H1 (cell line): ENCODE results near the gene CIPC. TPM values are rescaled to one million over a fixed set of nuclear protein-coding genes. Genes with fewer than 3 reads are reported as not detected.

Experiments
- CTCF ChIA-PET: fragments of 300-600 bp; sonication (Branson Sonifier 250); formaldehyde crosslinking; loops from one replicate; lab custom pipeline; 2021; ENCODE audit not compliant: partially characterized antibody; lab: Charles Lee
- POLR2A ChIA-PET: fragments of 300-600 bp; sonication (Branson Sonifier 250); formaldehyde crosslinking; loops from one replicate; lab custom pipeline; 2021; ENCODE audit warnings: inconsistent platforms; ENCODE audit not compliant: partially characterized antibody; lab: Charles Lee
- DNase-seq, 2 experiments: peaks; one replicate each; pipeline versions ENCODE4 v3.0.0 to v3.0.0-alpha.2; 2010 to 2022; ENCODE audit warnings: low spot score in 2 of 2, low read depth in 1 of 2, mixed read lengths in 1 of 2
- FAIRE-seq: peaks from 2 replicates; lab custom pipeline; 2011; peaks lifted over from hg19 to GRCh38; lab: Jason Lieb, UNC
- H2AFZ ChIP-seq: 2 replicates; pipeline ENCODE4 v1.8.1; 2012; ENCODE audit warnings: low read length, inconsistent platforms
- H2AK5ac ChIP-seq: 2 replicates; pipeline ENCODE4 v1.6.1; 2013; ENCODE audit warnings: low read depth, low read length
- H2BK120ac ChIP-seq: replicated peaks from 2 replicates; pipeline ENCODE3; 2013; ENCODE audit warnings: low read depth, low read length, inconsistent platforms
- H2BK12ac ChIP-seq: 2 replicates; pipeline ENCODE4 v1.6.1; 2013; ENCODE audit warnings: low read depth, low read length
- H2BK15ac ChIP-seq: 2 replicates; pipeline ENCODE4 v1.6.1; 2013; ENCODE audit warnings: low read length
- H2BK20ac ChIP-seq: 2 replicates; pipeline ENCODE4 v1.6.1; 2013; ENCODE audit warnings: low read length
- H2BK5ac ChIP-seq: 2 replicates; pipeline ENCODE4 v1.6.1; 2013; ENCODE audit warnings: low read depth, low read length
- H3K14ac ChIP-seq: 2 replicates; pipeline ENCODE4 v1.6.1; 2013; ENCODE audit warnings: inconsistent platforms; ENCODE audit not compliant: insufficient read length
- H3K18ac ChIP-seq: 2 replicates; pipeline ENCODE4 v1.6.1; 2013; ENCODE audit warnings: low read length; ENCODE audit errors: extremely low read depth
- H3K23ac ChIP-seq: 2 replicates; pipeline ENCODE4 v1.6.1; 2013; ENCODE audit warnings: inconsistent platforms; ENCODE audit not compliant: insufficient read length
- H3K23me2 ChIP-seq: 2 replicates; pipeline ENCODE4 v1.6.1; 2013; ENCODE audit warnings: low read depth, low read length
- H3K27ac ChIP-seq: 2 replicates; pipeline ENCODE4 v1.6.1; 2011; ENCODE audit warnings: low read depth, low read length, inconsistent platforms
- H3K27me3 ChIP-seq, 4 experiments: replicated peaks in 1 of 4; 1 replicate in 1 of 4; 2 replicates in 3 of 4; pipeline versions ENCODE4 v1.6.1 to v1.8.1; 2011 to 2013; ENCODE audit warnings: low read length in 3 of 4, mild to moderate bottlenecking in 3 of 4, inconsistent platforms in 2 of 4, mixed read lengths in 2 of 4, moderate library complexity in 1 of 4; ENCODE audit not compliant: control insufficient read depth in 3 of 4, insufficient read depth in 3 of 4; ENCODE audit errors: extremely low read depth in 1 of 4
- H3K36me3 ChIP-seq, 4 experiments: 2 replicates each; pipeline versions ENCODE4 v1.6.1 to v1.8.1; 2011 to 2013; ENCODE audit warnings: mild to moderate bottlenecking in 4 of 4, low read length in 3 of 4, moderate library complexity in 2 of 4, control low read depth in 1 of 4, inconsistent platforms in 1 of 4; ENCODE audit not compliant: insufficient read depth in 4 of 4, control insufficient read depth in 2 of 4
- H3K4ac ChIP-seq: replicated peaks from 2 replicates; pipeline ENCODE3; 2013; ENCODE audit warnings: low read length, low read depth, mixed read lengths, inconsistent platforms; ENCODE audit not compliant: insufficient read length
- H3K4me1 ChIP-seq, 4 experiments: replicated peaks in 1 of 4; 1 replicate in 1 of 4; 2 replicates in 3 of 4; pipeline versions ENCODE4 v1.6.1 to v1.8.1; 2011 to 2013; ENCODE audit warnings: low read length in 3 of 4, inconsistent platforms in 2 of 4, mixed read lengths in 1 of 4; ENCODE audit not compliant: insufficient read depth in 4 of 4, control insufficient read depth in 3 of 4
- H3K4me2 ChIP-seq, 2 experiments: 2 replicates each; pipeline versions ENCODE4 v1.6.1 to v1.8.1; 2011 to 2013; ENCODE audit warnings: low read depth in 2 of 2, low read length in 2 of 2, control low read depth in 1 of 2, inconsistent platforms in 1 of 2, mild to moderate bottlenecking in 1 of 2; ENCODE audit not compliant: insufficient read depth in 1 of 2
- H3K4me3 ChIP-seq, 4 experiments: fragments of 200-600, 300-600 bp in 1 of 4; sonication (generic), shearing (Covaris generic), sonication (Bioruptor Twin) in 1 of 4; 2 replicates each; pipeline versions ENCODE4 v1.5.1 to v1.8.1; 2011 to 2016; ENCODE audit warnings: low read length in 4 of 4, low read depth in 3 of 4, control low read depth in 2 of 4, inconsistent platforms in 2 of 4, mild to moderate bottlenecking in 2 of 4, mixed read lengths in 1 of 4, moderate library complexity in 1 of 4; ENCODE audit not compliant: insufficient read depth in 2 of 4; ENCODE audit errors: extremely low read depth in 1 of 4
- H3K56ac ChIP-seq: replicated peaks from 2 replicates; pipeline ENCODE3; 2013; ENCODE audit warnings: low read depth, mild to moderate bottlenecking, mixed read lengths, low read length, inconsistent platforms; ENCODE audit not compliant: insufficient read length
- H3K79me1 ChIP-seq: 2 replicates; pipeline ENCODE4 v1.6.1; 2013; ENCODE audit warnings: low read depth, low read length, control low read depth
- H3K79me2 ChIP-seq, 2 experiments: 2 replicates each; pipeline versions ENCODE4 v1.6.1 to v1.8.1; 2012 to 2013; ENCODE audit warnings: low read length in 2 of 2, mild to moderate bottlenecking in 2 of 2, inconsistent platforms in 1 of 2; ENCODE audit not compliant: insufficient read depth in 2 of 2, control insufficient read depth in 1 of 2
- H3K9ac ChIP-seq, 4 experiments: replicated peaks in 1 of 4; 1 replicate in 1 of 4; 2 replicates in 3 of 4; pipeline versions ENCODE4 v1.6.1 to v1.8.1; 2011 to 2013; ENCODE audit warnings: low read depth in 3 of 4, low read length in 3 of 4, control low read depth in 2 of 4, mild to moderate bottlenecking in 2 of 4, moderate library complexity in 2 of 4, inconsistent platforms in 1 of 4; ENCODE audit errors: extremely low read depth in 1 of 4
- H3K9me3 ChIP-seq, 2 experiments: 2 replicates each; pipeline versions ENCODE4 v1.6.1 to v1.8.1; 2012 to 2013; ENCODE audit warnings: mild to moderate bottlenecking in 2 of 2, moderate library complexity in 2 of 2, control low read depth in 1 of 2, inconsistent platforms in 1 of 2, low read depth in 1 of 2, low read length in 1 of 2, mixed read lengths in 1 of 2; ENCODE audit not compliant: insufficient read depth in 2 of 2
- H4K20me1 ChIP-seq, 2 experiments: replicated peaks in 1 of 2; 2 replicates each; pipeline versions ENCODE3 to v1.8.1; 2011 to 2013; ENCODE audit warnings: inconsistent platforms in 2 of 2, low read length in 2 of 2, mild to moderate bottlenecking in 1 of 2; ENCODE audit not compliant: insufficient read depth in 2 of 2, control insufficient read depth in 1 of 2
- H4K5ac ChIP-seq: 2 replicates; pipeline ENCODE4 v1.6.1; 2013; ENCODE audit warnings: low read length, low read depth, mixed read lengths, inconsistent platforms; ENCODE audit not compliant: insufficient read length
- H4K8ac ChIP-seq: 2 replicates; pipeline ENCODE4 v1.8.0; 2013; ENCODE audit warnings: mild to moderate bottlenecking, moderate library complexity, low read length, inconsistent platforms; ENCODE audit not compliant: insufficient read depth; ENCODE audit errors: extremely low read depth
- H4K91ac ChIP-seq: replicated peaks from 2 replicates; pipeline ENCODE3; 2013; ENCODE audit warnings: low read length, mixed read lengths, inconsistent platforms; ENCODE audit not compliant: insufficient read length
- FOSL1 ChIP-seq: IDR thresholded peaks from 2 replicates; pipeline ENCODE4 v1.6.1; 2011; ENCODE audit warnings: mild to moderate bottlenecking, low read depth, low read length, moderate library complexity; ENCODE audit not compliant: insufficient read depth
- MAFK ChIP-seq: IDR thresholded peaks from 2 replicates; pipeline ENCODE4 v1.6.1; 2012; ENCODE audit warnings: low read depth, mild to moderate bottlenecking, improper control_type of control experiment, low read length
- TAF7 ChIP-seq: optimal IDR thresholded peaks from 2 replicates; pipeline ENCODE3; 2011; ENCODE audit warnings: low read depth, mild to moderate bottlenecking, inconsistent platforms, low read length, moderate library complexity, borderline replicate concordance
- WGBS, 2 experiments: shearing (Covaris generic) in 1 of 2; methylation state at CpG; one replicate each; pipeline versions ENCODE4 v1.1.6 to v1.1.7; 2013 to 2015; ENCODE audit warnings: low lambda C conversion rate in 2 of 2, mixed read lengths in 2 of 2, inconsistent platforms in 1 of 2, low coverage in 1 of 2, missing lambda C conversion rate in 1 of 2; ENCODE audit not compliant: insufficient replicate concordance in 2 of 2, insufficient coverage in 1 of 2, insufficient read length in 1 of 2; ENCODE audit errors: extremely low coverage in 1 of 2, missing lambda C conversion rate in 1 of 2; 5-methylcytosine and 5-hydroxymethylcytosine counted together
- polyA plus RNA-seq, 7 experiments: library from polyadenylated mRNA; depleted of rRNA in 3 of 7; stranded (reverse) in 5 of 7; unstranded in 2 of 7; fragments of >200 nt in 5 of 7; fragments of 200-250 nt in 2 of 7; gene quantifications; 1 replicate in 5 of 7; 2 replicates in 1 of 7; 4 replicates in 1 of 7; pipeline versions ENCODE4 v1.2.1 to v1.2.3, GENCODE V29; 2011 to 2013; ENCODE audit warnings: missing spikeins in 2 of 7, mixed read lengths in 2 of 7
- total RNA-seq: library from RNA; stranded (reverse); fragmentation: NEBNext Ultra II Directional; extraction: Animal tissue kit (Norgen Biotek cat#: 25700); gene quantifications from 2 replicates; pipeline ENCODE4 v1.2.1, GENCODE V29; 2021

CIPC gene
- total and polyA plus RNA-seq, 2 of the 8 experiments (the other 6 are each of a cell fraction or from before 2014, with no cell fraction given) = 13.9 to 32.7 TPM

DNA sequence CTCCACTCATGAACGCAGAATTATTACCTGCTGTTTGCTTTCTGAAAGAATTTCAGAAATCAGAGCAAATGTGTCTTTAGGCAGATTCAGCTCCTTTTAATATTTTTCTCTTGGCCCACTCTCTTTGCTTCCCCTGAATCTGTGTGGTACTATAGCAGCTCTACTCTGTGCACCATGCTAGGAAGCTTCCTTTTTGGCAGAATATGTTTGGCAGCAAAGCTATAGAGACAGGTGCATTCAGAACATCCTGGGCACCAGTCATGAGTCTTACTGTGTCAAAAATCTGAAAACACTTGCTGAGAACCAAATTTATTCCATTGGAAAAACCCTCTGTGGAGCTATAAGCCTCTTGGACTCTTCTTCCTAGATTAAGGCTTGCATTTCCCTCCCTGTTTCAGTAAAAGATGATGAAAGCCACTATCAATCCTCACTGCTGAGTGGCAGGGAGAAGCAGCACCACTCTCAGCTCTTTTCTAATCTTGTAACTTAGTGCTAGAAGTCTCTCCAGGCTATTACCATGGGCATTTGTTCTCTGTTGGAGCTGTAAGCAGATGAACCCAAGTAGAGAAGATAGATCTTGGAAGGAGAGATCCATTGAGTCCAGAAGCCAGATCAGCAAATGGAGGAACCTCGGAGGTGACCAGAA is 18.2 kb downstream of the CIPC start:
- Histone ChIP-seq H3K27me3 (no peaks in the 10 kb centered on the region), H2BK5ac (no peak overlapping the region), H3K4me3 (no peak overlapping the region), H2BK12ac (no peak overlapping the region), H2AK5ac (no peak overlapping the region), H2AFZ (no peak overlapping the region), H4K91ac (no peak overlapping the region), H3K79me1 (no peaks in the 10 kb centered on the region), H3K14ac (no peak overlapping the region), H4K8ac (no peak overlapping the region), H3K4ac (no peak overlapping the region), H3K79me2 (no peaks in the 10 kb centered on the region), H2BK20ac (no peak overlapping the region), H2BK15ac (no peak overlapping the region), H3K18ac (no peak overlapping the region), H3K36me3 (peaks cover 11 to 28% (median 23%) of the 10 kb centered on the region in 4 experiments), H3K23me2 (no peaks in the 10 kb centered on the region), H2BK120ac (no peak overlapping the region), H3K4me2 (no peak overlapping the region), H3K9me3 (no peaks in the 10 kb centered on the region), H3K56ac (no peak overlapping the region), H3K27ac (no peak overlapping the region), H4K20me1 (no peaks in the 10 kb centered on the region), H3K9ac (no peak overlapping the region), H3K23ac (no peak overlapping the region), H3K4me1 (peaks cover 5 to 17% (median 15%) of the 10 kb centered on the region in 4 experiments; a peak in 5 of 7 replicates), H4K5ac (no peak overlapping the region)
- FAIRE-seq (no peak), DNase-seq (no peak)
- POLR2A ChIA-PET = interaction anchor here (0.7 to 2.0 kb wide), 5 partner anchors 10 to 820 kb away, joined by 3 to 8 read pairs (median 3); partner anchors contain the start of gene CIPC
- 93% methylated on average over 2 of the region's 2 CpGs; no CpG with 5 or more reads in 1 of the 2 experiments for WGBS, 2 experiments
- TF ChIP-seq MAFK = no peak
- TF ChIP-seq FOSL1 = no peak
- no peak for TF ChIP-seq TAF7
- CTCF ChIA-PET = interaction anchor here (0.6 to 56.8 kb wide), 10 partner anchors 8 to 403 kb away, joined by 3 to 1490 read pairs (median 4); partner anchors contain the start of genes CIPC and ZDHHC22
